Stomach (tissue), 9 donors: Measurements from ENCODE around the gene TLK1. TPM values are rescaled to one million over a fixed set of nuclear protein-coding genes. Genes with fewer than 3 reads are reported as not detected.

Source experiments
- DNase-seq, 2 donors: peaks; one replicate each; pipeline versions ENCODE4 v3.0.0 to v3.0.0-alpha.2; 2013 to 2019
- H3K27ac ChIP-seq, 5 donors: fragments of 200-600 bp in 4 of 5; sonication (generic) in 4 of 5; one replicate each; pipeline ENCODE4 v1.5.1; 2013 to 2019; ENCODE audit warnings: mild to moderate bottlenecking in 1 of 5, moderate library complexity in 1 of 5
- H3K27me3 ChIP-seq, 3 donors: fragments of 200-600 bp; sonication (generic); one replicate each; pipeline ENCODE4 v1.5.1; 2017 to 2019; ENCODE audit warnings: mixed run types in 1 of 3
- H3K36me3 ChIP-seq, 4 donors: fragments of 200-600 bp; sonication (generic); 1 replicate in 3 of 4; 2 replicates in 1 of 4; pipeline ENCODE4 v1.5.1; 2016 to 2019
- H3K4me1 ChIP-seq, 4 donors: fragments of 200-600 bp; sonication (generic); one replicate each; pipeline ENCODE4 v1.5.1; 2016 to 2019
- H3K4me3 ChIP-seq, 4 donors: fragments of 200-600 bp; sonication (generic) in 3 of 4; one replicate each; pipeline ENCODE4 v1.5.1; 2016 to 2019; ENCODE audit warnings: mild to moderate bottlenecking in 1 of 4
- H3K9me3 ChIP-seq, 4 donors: fragments of 200-600 bp; sonication (generic); one replicate each; pipeline ENCODE4 v1.5.1; 2016 to 2019
- EP300 ChIP-seq: sonication (generic); formaldehyde crosslinking; IDR thresholded peaks from one replicate; pipeline ENCODE4 v1.6.1; 2017; ENCODE audit warnings: antibody characterized with exemption
- POLR2A ChIP-seq, 4 donors: fragments of 450-650 bp; IDR thresholded peaks; one replicate each; pipeline ENCODE4 v1.6.1; 2016; ENCODE audit warnings: antibody characterized with exemption in 4 of 4, control low read depth in 2 of 4, mild to moderate bottlenecking in 1 of 4, moderate library complexity in 1 of 4
- POLR2AphosphoS5 ChIP-seq, 3 donors: sonication (generic); formaldehyde crosslinking; IDR thresholded peaks; one replicate each; pipeline ENCODE4 v1.6.1; 2016; ENCODE audit warnings: antibody characterized with exemption in 3 of 3
- WGBS, 5 donors: extraction: QIAGEN DNeasy Blood & Tissue Kit in 3 of 5; methylation state at CpG; one replicate each; pipeline versions ENCODE4 v1.1.5 to v1.1.7; 2013 to 2018; 5-methylcytosine and 5-hydroxymethylcytosine counted together
- intact Hi-C: fragments of 100-400 bp; cut with DNase I; formaldehyde crosslinking; loops from one replicate; pipeline ENCODE4 v1.15.1; 2023; ENCODE audit warnings: low total_unique reads
- polyA plus RNA-seq, 3 donors: library from polyadenylated mRNA; stranded (reverse); fragments of 200-250 nt; gene quantifications; one replicate each; pipeline ENCODE4 v1.2.3, GENCODE V29; 2013
- total RNA-seq, 5 donors: library from RNA; depleted of rRNA; stranded (reverse); fragments of >200 nt; gene quantifications; one replicate each; pipeline versions ENCODE4 v1.1.0 to v1.2.3, GENCODE V29; 2014 to 2016
- TF ChIP-seq, protein P1 (sequence below), 7 experiments: fragments of 450-650 bp in 4 of 7; fragments of 200-600 bp in 3 of 7; sonication (generic) in 3 of 7; IDR thresholded peaks; one replicate each; pipeline ENCODE4 v1.5.1; 2016 to 2019; ENCODE audit warnings: antibody characterized with exemption in 7 of 7, control low read depth in 2 of 7, mild to moderate bottlenecking in 1 of 7
- donor health status: healthy with polysubstance abuse.
- donor health status: Bipolar disorder and iron deficiency.
- donor health status: healthy.

TLK1 gene
- total and polyA plus RNA-seq, 8 donors: 10.1 to 135 (median 14.4) TPM

- Histone ChIP-seq H3K4me1 (peaks cover 0 to 9% (median 4%) of the 10 kb centered on the region in 4 donors), H3K36me3 (peaks cover 0 to under 1% (median 0%) of the 10 kb centered on the region in 4 donors), H3K4me3 (no peak overlapping the region), H3K27me3 (no peaks in the 10 kb centered on the region), H3K9me3 (no peaks in the 10 kb centered on the region), H3K27ac (no peak overlapping the region)
- intact Hi-C loops: no loop called here
- TF ChIP-seq, protein P1, sequence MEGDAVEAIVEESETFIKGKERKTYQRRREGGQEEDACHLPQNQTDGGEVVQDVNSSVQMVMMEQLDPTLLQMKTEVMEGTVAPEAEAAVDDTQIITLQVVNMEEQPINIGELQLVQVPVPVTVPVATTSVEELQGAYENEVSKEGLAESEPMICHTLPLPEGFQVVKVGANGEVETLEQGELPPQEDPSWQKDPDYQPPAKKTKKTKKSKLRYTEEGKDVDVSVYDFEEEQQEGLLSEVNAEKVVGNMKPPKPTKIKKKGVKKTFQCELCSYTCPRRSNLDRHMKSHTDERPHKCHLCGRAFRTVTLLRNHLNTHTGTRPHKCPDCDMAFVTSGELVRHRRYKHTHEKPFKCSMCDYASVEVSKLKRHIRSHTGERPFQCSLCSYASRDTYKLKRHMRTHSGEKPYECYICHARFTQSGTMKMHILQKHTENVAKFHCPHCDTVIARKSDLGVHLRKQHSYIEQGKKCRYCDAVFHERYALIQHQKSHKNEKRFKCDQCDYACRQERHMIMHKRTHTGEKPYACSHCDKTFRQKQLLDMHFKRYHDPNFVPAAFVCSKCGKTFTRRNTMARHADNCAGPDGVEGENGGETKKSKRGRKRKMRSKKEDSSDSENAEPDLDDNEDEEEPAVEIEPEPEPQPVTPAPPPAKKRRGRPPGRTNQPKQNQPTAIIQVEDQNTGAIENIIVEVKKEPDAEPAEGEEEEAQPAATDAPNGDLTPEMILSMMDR (IDR thresholded peaks at IDR 0.05): no peak
- TF ChIP-seq POLR2AphosphoS5 (IDR thresholded peaks at IDR 0.05) (no peak), EP300 (no peak), POLR2A (IDR thresholded peaks at IDR 0.05) (no peak)
- no peak for DNase-seq
Observed at GRCh38 chr2:171109571-171109970, 51.1 kb downstream of the TLK1 start.

- Histone ChIP-seq H3K27me3 (no peaks in the 10 kb centered on the region), H3K4me1 (peaks cover 0 to 9% (median 4%) of the 10 kb centered on the region in 4 donors), H3K9me3 (no peaks in the 10 kb centered on the region), H3K36me3 (no peaks in the 10 kb centered on the region), H3K4me3 (no peak overlapping the region), H3K27ac (no peak overlapping the region)
- TF ChIP-seq, protein P1 (IDR thresholded peaks at IDR 0.05): no peak
- TF ChIP-seq POLR2AphosphoS5 (IDR thresholded peaks at IDR 0.05) (no peak), POLR2A (IDR thresholded peaks at IDR 0.05) (no peak), EP300 (no peak)
- intact Hi-C loops: no loop called here
- 78 to 91% (median 87%) methylated on average over 1 of the region's 1 CpG for WGBS, 5 donors
- no peak for DNase-seq
Observed at GRCh38 chr2:171109020-171109419, 51.7 kb downstream of the TLK1 start.

- WGBS, 5 donors: 97 to 100% (median 98%) methylated on average over 7 of the region's 7 CpGs
- Histone ChIP-seq H3K9me3 (no peaks in the 10 kb centered on the region), H3K36me3 (no peaks in the 10 kb centered on the region), H3K4me3 (no peak overlapping the region), H3K27ac (no peak overlapping the region), H3K4me1 (peaks cover 0 to 15% (median 4%) of the 10 kb centered on the region in 4 donors), H3K27me3 (no peaks in the 10 kb centered on the region)
- no peak for DNase-seq
- intact Hi-C loops: no loop called here
- TF ChIP-seq EP300: no peak
- no peak for TF ChIP-seq POLR2AphosphoS5 (IDR thresholded peaks at IDR 0.05)
- TF ChIP-seq, protein P1 (IDR thresholded peaks at IDR 0.05): no peak
- no peak for TF ChIP-seq POLR2A (IDR thresholded peaks at IDR 0.05)
Observed at GRCh38 chr2:171107803-171108202, 52.9 kb downstream of the TLK1 start.

DNA sequence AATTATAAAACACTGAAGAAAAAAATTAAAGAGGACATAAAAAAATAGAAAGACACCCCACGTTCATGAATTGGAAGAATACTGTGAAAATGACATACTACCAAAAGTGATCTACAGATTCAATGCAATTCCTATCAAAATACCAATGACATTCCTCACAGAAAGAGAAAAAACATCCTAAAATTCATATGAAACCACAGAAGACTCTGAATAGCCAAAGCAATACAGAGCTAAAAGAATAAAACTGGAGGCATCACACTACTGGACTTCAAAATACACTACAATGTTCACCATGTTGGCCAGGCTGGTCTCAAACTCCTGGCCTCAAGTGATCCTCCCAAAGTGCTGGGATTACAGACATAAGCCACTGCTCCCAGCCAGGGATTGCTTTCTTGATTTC is 56.3 kb downstream of the TLK1 start:
- Histone ChIP-seq H3K4me3 (no peak overlapping the region), H3K4me1 (peaks cover 0 to 22% (median 0%) of the 10 kb centered on the region in 4 donors), H3K9me3 (peaks cover 0 to 5% (median 0%) of the 10 kb centered on the region in 4 donors), H3K36me3 (peaks cover 0 to 12% (median 3%) of the 10 kb centered on the region in 4 donors), H3K27me3 (no peaks in the 10 kb centered on the region), H3K27ac (no peak overlapping the region)
- no peak for TF ChIP-seq POLR2AphosphoS5 (IDR thresholded peaks at IDR 0.05)
- TF ChIP-seq POLR2A (IDR thresholded peaks at IDR 0.05): no peak
- TF ChIP-seq, protein P1 (IDR thresholded peaks at IDR 0.05): no peak
- no peak for TF ChIP-seq EP300
- DNase-seq: no peak
- 89 to 100% (median 97%) methylated on average over 1 of the region's 1 CpG for WGBS, 5 donors
- intact Hi-C loops: no loop called here
